Endothelial cell of umbilical vein (primary cell): ENCODE results near the gene C20orf144. TPM values are rescaled to one million over a fixed set of nuclear protein-coding genes. Genes with fewer than 3 reads are reported as not detected.
"Not testable (repeated sequence)": the region's sequence is repeated elsewhere in the genome, so short reads cannot be mapped to it uniquely, and the experiment has no call there.

Source experiments
- BruUV-seq: library from RNA; stranded (reverse); fragments of 400-500 nt; replicated peaks from 2 replicates; lab custom pipeline; 2021; lab: Mats Ljungman, UMichigan
- CTCF ChIA-PET: fragments of 300-600, 350-600 bp; sonication (Branson Sonifier 250); formaldehyde crosslinking; loops from one replicate; lab custom pipeline; 2021; ENCODE audit warnings: antibody characterized with exemption, inconsistent platforms; lab: Charles Lee
- POLR2A ChIA-PET: fragments of 300-600, 350-600 bp; sonication (Branson Sonifier 250); formaldehyde crosslinking; loops from one replicate; lab custom pipeline; 2021; ENCODE audit warnings: antibody characterized with exemption, inconsistent platforms; lab: Charles Lee
- DNase-seq: peaks from one replicate; pipeline ENCODE4 v3.0.0-alpha.2; 2011; ENCODE audit warnings: low read depth, low spot score
- FAIRE-seq: peaks from 2 replicates; lab custom pipeline; 2011; peaks lifted over from hg19 to GRCh38; lab: Jason Lieb, UNC
- H2AFZ ChIP-seq: 2 replicates; pipeline ENCODE4 v1.6.0; 2012; ENCODE audit warnings: low read depth, low read length, control low read depth, inconsistent platforms
- H3K27ac ChIP-seq: 2 replicates; pipeline ENCODE4 v1.5.1; 2011; ENCODE audit warnings: low read depth, mild to moderate bottlenecking, control low read depth, low read length, moderate library complexity; ENCODE audit not compliant: insufficient read depth
- H3K27me3 ChIP-seq, 2 experiments: 2 replicates each; pipeline versions ENCODE4 v1.6.0 to v1.6.1; 2011; ENCODE audit warnings: low read length in 2 of 2, mixed read lengths in 1 of 2; ENCODE audit not compliant: control insufficient read depth in 2 of 2, insufficient read depth in 2 of 2
- H3K36me3 ChIP-seq, 2 experiments: 2 replicates in 1 of 2; 3 replicates in 1 of 2; pipeline ENCODE4 v1.5.1; 2011; ENCODE audit warnings: low read length in 2 of 2, mild to moderate bottlenecking in 1 of 2, moderate library complexity in 1 of 2; ENCODE audit not compliant: control insufficient read depth in 2 of 2, insufficient read depth in 2 of 2; ENCODE audit errors: extremely low read depth in 1 of 2
- H3K4me1 ChIP-seq: 3 replicates; pipeline ENCODE4 v1.5.1; 2011; ENCODE audit warnings: mild to moderate bottlenecking, low read length; ENCODE audit not compliant: control insufficient read depth, insufficient read depth; ENCODE audit errors: extremely low read depth
- H3K4me2 ChIP-seq: 2 replicates; pipeline ENCODE4 v1.6.1; 2011; ENCODE audit warnings: low read length, control low read depth, mixed read lengths; ENCODE audit not compliant: insufficient read depth
- H3K4me3 ChIP-seq, 3 experiments: fragments of 200-600 bp in 1 of 3; sonication (generic), shearing (Covaris generic) in 1 of 3; replicated peaks in 1 of 3; 2 replicates each; pipeline ENCODE4 v1.5.1; 2011 to 2016; ENCODE audit warnings: control low read depth in 3 of 3, low read length in 3 of 3, mild to moderate bottlenecking in 2 of 3, inconsistent platforms in 1 of 3, low read depth in 1 of 3, moderate library complexity in 1 of 3; ENCODE audit not compliant: insufficient read depth in 1 of 3
- H3K79me2 ChIP-seq: 2 replicates; pipeline ENCODE4 v1.6.0; 2012; ENCODE audit warnings: low read length, inconsistent platforms; ENCODE audit not compliant: control insufficient read depth, insufficient read depth
- H3K9ac ChIP-seq: replicated peaks from 2 replicates; pipeline ENCODE3; 2011; ENCODE audit warnings: low read length, control low read depth; ENCODE audit not compliant: insufficient read depth; ENCODE audit errors: extremely low read depth
- H3K9me1 ChIP-seq: replicated peaks from 3 replicates; pipeline ENCODE4 v1.6.0; 2011; ENCODE audit warnings: mild to moderate bottlenecking, low read length; ENCODE audit not compliant: control insufficient read depth, insufficient read depth; ENCODE audit errors: extremely low read depth
- H3K9me3 ChIP-seq: replicated peaks from 2 replicates; pipeline ENCODE4 v1.5.1; 2012; ENCODE audit warnings: low read length, inconsistent platforms; ENCODE audit not compliant: control insufficient read depth, insufficient read depth
- H4K20me1 ChIP-seq: replicated peaks from 2 replicates; pipeline ENCODE3; 2011; ENCODE audit warnings: mild to moderate bottlenecking, low read length; ENCODE audit not compliant: control insufficient read depth, insufficient read depth; ENCODE audit errors: extremely low read depth
- CTCF ChIP-seq, 2 donors: IDR thresholded peaks; 1 replicate in 1 of 2; 2 replicates in 1 of 2; pipeline ENCODE4 v1.5.1; 2011; ENCODE audit warnings: low read length in 2 of 2, mild to moderate bottlenecking in 2 of 2, moderate library complexity in 2 of 2, control low read depth in 1 of 2, inconsistent platforms in 1 of 2, low read depth in 1 of 2; ENCODE audit not compliant: insufficient read depth in 1 of 2; ENCODE audit errors: extremely low read depth in 1 of 2
- EZH2 ChIP-seq: IDR thresholded peaks from 2 replicates; pipeline ENCODE4 v1.6.1; 2012; ENCODE audit warnings: borderline replicate concordance, low read depth, mild to moderate bottlenecking, moderate library complexity, low read length, inconsistent platforms; ENCODE audit not compliant: severe bottlenecking
- FOS ChIP-seq: IDR thresholded peaks from 2 replicates; pipeline ENCODE4 v1.6.1; 2011; ENCODE audit warnings: mild to moderate bottlenecking, low read length, moderate library complexity, borderline replicate concordance; ENCODE audit not compliant: insufficient read depth
- GATA2 ChIP-seq: IDR thresholded peaks from 2 replicates; pipeline ENCODE4 v1.7.0; 2011; ENCODE audit warnings: low read depth, mild to moderate bottlenecking, moderate library complexity, mixed read lengths, low read length; ENCODE audit not compliant: insufficient read length, insufficient read depth
- JUN ChIP-seq: IDR thresholded peaks from 2 replicates; pipeline ENCODE4 v1.6.1; 2011; ENCODE audit warnings: borderline replicate concordance, low read depth; ENCODE audit not compliant: insufficient read length, insufficient read depth
- MYC ChIP-seq: IDR thresholded peaks from one replicate; pipeline ENCODE4 v1.6.1; 2011; ENCODE audit warnings: mild to moderate bottlenecking, low read depth, low read length
- POLR2A ChIP-seq: IDR thresholded peaks from 2 replicates; pipeline ENCODE4 v1.6.1; 2012; ENCODE audit warnings: low read depth, mild to moderate bottlenecking, control low read depth, low read length
- POLR2AphosphoS5 ChIP-seq: IDR thresholded peaks from 2 replicates; pipeline ENCODE4 v1.6.1; 2012; ENCODE audit warnings: low read depth, mild to moderate bottlenecking, control low read depth, low read length, moderate library complexity; ENCODE audit not compliant: insufficient read depth
- dilution Hi-C: fragments of 300-500 bp; cut with MboI; formaldehyde crosslinking; loops from one replicate; pipeline ENCODE4 v1.15.0; 2019; ENCODE audit warnings: low sequenced_read_pairs; ENCODE audit not compliant: extremely low pct_ligation_motif_present
- intact Hi-C: fragments of 100-400 bp; cut with micrococcal nuclease; formaldehyde crosslinking; loops from one replicate; pipeline ENCODE4 v1.10.0; 2022
- polyA plus RNA-seq, 4 experiments: library from polyadenylated mRNA; depleted of rRNA in 3 of 4; stranded (reverse) in 3 of 4; unstranded in 1 of 4; fragments of >200 nt; gene quantifications; 2 replicates each; pipeline versions ENCODE4 v1.2.1 to v1.2.3, GENCODE V29; 2011 to 2012; ENCODE audit warnings: missing spikeins in 1 of 4
- total RNA-seq: library from RNA; stranded (reverse); gene quantifications from 2 replicates; pipeline ENCODE4 v1.2.3, GENCODE V29; 2021
- TF ChIP-seq, protein P1 (sequence below): IDR thresholded peaks from 2 replicates; pipeline ENCODE4 v1.6.1; 2011; ENCODE audit not compliant: insufficient read depth, insufficient read length

C20orf144 gene
- total and polyA plus RNA-seq, 2 donors (not counting 3 experiments of a cell fraction or from before 2014, with no cell fraction given), result not detected

DNA sequence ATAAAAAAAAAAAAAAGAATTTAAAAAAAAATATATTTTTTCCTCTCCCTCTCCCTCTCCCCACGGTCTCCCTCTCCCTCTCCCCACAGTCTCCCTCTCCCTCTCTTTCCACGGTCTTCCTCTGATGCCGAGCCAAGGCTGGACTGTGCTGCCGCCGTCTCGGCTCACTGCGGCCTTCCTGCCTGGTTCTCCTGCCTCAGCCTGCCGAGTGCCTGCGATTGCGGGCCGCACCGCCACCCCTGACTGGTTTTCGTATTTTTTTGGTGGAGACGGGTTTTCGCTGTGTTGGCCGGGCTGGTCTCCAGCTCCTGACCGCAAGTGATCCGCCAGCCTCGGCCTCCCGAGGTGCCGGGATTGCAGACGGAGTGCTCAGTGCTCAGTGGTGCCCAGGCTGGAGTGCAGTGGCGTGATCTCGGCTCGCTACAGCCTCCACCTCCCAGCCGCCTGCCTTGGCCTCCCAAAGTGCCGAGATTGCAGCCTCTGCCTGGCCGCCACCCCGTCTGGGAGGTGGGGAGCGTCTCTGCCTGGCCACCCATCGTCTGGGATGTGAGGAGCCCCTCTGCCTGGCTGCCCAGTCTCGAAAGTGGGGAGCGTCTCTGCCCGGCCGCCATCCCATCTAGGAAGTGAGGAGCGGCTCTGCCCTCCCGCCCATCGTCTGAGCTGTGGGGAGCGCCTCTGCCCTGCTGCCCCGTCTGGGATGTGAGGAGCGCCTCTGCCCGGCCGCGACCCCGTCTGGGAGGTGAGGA, 38.7 kb downstream of the C20orf144 start:
- H3K27me3 ChIP-seq, H3K36me3 ChIP-seq, H4K20me1 ChIP-seq, H3K4me3 ChIP-seq, H3K27ac ChIP-seq, H3K4me2 ChIP-seq, CTCF ChIA-PET, H2AFZ ChIP-seq, BruUV-seq, H3K4me1 ChIP-seq, H3K9me1 ChIP-seq, H3K9me3 ChIP-seq, H3K9ac ChIP-seq, FAIRE-seq, H3K79me2 ChIP-seq, POLR2A ChIA-PET, dilution Hi-C loops, intact Hi-C loops, DNase-seq: not testable (repeated sequence)

- no TSS peak for BruUV-seq
- H3K4me1 ChIP-seq, result no peaks in the 10 kb centered on the region
- no peaks in the 10 kb centered on the region for H3K9me1 ChIP-seq
- intact Hi-C loops, result no loop called here
- H3K27me3 ChIP-seq, result no peaks in the 10 kb centered on the region
- no peaks in the 10 kb centered on the region for H3K79me2 ChIP-seq
- H4K20me1 ChIP-seq, result no peaks in the 10 kb centered on the region
- no peak overlapping the region for H2AFZ ChIP-seq
- H3K36me3 ChIP-seq, result no peaks in the 10 kb centered on the region
- TF ChIP-seq GATA2 (no peak), POLR2AphosphoS5 (no peak), FOS (no peak), MYC (no peak), POLR2A (no peak), JUN (no peak), CTCF (IDR thresholded peaks at IDR 0.05; ENCODE audit: extremely low read depth in 1 of 2, insufficient read depth in 1 of 2, low read depth in 1 of 2, low read length in 2 of 2) (no peak), EZH2 (no peak)
- TF ChIP-seq, protein P1, sequence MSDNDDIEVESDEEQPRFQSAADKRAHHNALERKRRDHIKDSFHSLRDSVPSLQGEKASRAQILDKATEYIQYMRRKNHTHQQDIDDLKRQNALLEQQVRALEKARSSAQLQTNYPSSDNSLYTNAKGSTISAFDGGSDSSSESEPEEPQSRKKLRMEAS, result no peak
- no peak overlapping the region for H3K4me3 ChIP-seq
- dilution Hi-C loops, result no loop called here
- H3K27ac ChIP-seq, result no peak overlapping the region
- no peak for DNase-seq
- FAIRE-seq, result no peak
- POLR2A ChIA-PET, result no interaction called here
- no peak overlapping the region for H3K9ac ChIP-seq
- H3K4me2 ChIP-seq, result no peak overlapping the region
- H3K9me3 ChIP-seq, result no peaks in the 10 kb centered on the region
- CTCF ChIA-PET, result no interaction called here
Measured at GRCh38 chr20:33701629-33702450, 39.7 kb downstream of the C20orf144 start.
